Measurements from ENCODE around the gene AIRE.

GRCh38 chr21:44329086-44329889 lies 43.6 kb downstream of the AIRE start:
- TF ChIP-seq, protein P1, sequence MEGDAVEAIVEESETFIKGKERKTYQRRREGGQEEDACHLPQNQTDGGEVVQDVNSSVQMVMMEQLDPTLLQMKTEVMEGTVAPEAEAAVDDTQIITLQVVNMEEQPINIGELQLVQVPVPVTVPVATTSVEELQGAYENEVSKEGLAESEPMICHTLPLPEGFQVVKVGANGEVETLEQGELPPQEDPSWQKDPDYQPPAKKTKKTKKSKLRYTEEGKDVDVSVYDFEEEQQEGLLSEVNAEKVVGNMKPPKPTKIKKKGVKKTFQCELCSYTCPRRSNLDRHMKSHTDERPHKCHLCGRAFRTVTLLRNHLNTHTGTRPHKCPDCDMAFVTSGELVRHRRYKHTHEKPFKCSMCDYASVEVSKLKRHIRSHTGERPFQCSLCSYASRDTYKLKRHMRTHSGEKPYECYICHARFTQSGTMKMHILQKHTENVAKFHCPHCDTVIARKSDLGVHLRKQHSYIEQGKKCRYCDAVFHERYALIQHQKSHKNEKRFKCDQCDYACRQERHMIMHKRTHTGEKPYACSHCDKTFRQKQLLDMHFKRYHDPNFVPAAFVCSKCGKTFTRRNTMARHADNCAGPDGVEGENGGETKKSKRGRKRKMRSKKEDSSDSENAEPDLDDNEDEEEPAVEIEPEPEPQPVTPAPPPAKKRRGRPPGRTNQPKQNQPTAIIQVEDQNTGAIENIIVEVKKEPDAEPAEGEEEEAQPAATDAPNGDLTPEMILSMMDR (conservative IDR thresholded peaks at IDR 0.05 in 1 of 2, IDR thresholded peaks at IDR 0.05 in 1 of 2; ENCODE audit: low read depth in 1 of 2, low read length in 2 of 2) = no peak
- TF ChIP-seq EZH2 (IDR thresholded peaks at IDR 0.05; ENCODE audit: low read length, missing control alignments) = no peak

Measured in fibroblast of lung (primary cell).